Fibroblast of lung (primary cell): ENCODE measurements around the gene UHRF2.

ENCODE experiments used
- EZH2 ChIP-seq: IDR thresholded peaks from 2 replicates; pipeline ENCODE4 v1.5.1; 2012; ENCODE audit warnings: low read length, control low read depth, mild to moderate bottlenecking; ENCODE audit errors: missing control alignments
- TF ChIP-seq, protein P1 (sequence below), 2 donors: IDR thresholded peaks in 1 of 2; conservative IDR thresholded peaks in 1 of 2; 1 replicate in 1 of 2; 2 replicates in 1 of 2; pipeline ENCODE4 v1.5.1; 2011 to 2012; ENCODE audit warnings: low read length in 2 of 2, control low read depth in 1 of 2, inconsistent platforms in 1 of 2, low read depth in 1 of 2, mild to moderate bottlenecking in 1 of 2

- TF ChIP-seq, protein P1, sequence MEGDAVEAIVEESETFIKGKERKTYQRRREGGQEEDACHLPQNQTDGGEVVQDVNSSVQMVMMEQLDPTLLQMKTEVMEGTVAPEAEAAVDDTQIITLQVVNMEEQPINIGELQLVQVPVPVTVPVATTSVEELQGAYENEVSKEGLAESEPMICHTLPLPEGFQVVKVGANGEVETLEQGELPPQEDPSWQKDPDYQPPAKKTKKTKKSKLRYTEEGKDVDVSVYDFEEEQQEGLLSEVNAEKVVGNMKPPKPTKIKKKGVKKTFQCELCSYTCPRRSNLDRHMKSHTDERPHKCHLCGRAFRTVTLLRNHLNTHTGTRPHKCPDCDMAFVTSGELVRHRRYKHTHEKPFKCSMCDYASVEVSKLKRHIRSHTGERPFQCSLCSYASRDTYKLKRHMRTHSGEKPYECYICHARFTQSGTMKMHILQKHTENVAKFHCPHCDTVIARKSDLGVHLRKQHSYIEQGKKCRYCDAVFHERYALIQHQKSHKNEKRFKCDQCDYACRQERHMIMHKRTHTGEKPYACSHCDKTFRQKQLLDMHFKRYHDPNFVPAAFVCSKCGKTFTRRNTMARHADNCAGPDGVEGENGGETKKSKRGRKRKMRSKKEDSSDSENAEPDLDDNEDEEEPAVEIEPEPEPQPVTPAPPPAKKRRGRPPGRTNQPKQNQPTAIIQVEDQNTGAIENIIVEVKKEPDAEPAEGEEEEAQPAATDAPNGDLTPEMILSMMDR (conservative IDR thresholded peaks at IDR 0.05 in 1 of 2, IDR thresholded peaks at IDR 0.05 in 1 of 2; ENCODE audit: low read depth in 1 of 2, low read length in 2 of 2): no peak
- no peak for TF ChIP-seq EZH2
These were observed 31.1 kb downstream of the UHRF2 start for GRCh38 chr9:6444128-6444527.
